ENCODE data around the gene TMEM255B.

The TMEM255B gene

GRCh38 chr13:113798200-113798811, 39.3 kb downstream of the TMEM255B start:
- TF ChIP-seq GATA1 (IDR thresholded peaks at IDR 0.05; ENCODE audit: low read depth, low read length): no peak
- TF ChIP-seq POLR2A (IDR thresholded peaks at IDR 0.05; ENCODE audit: low read length): no peak
- DNase-seq: no peak

DNA sequence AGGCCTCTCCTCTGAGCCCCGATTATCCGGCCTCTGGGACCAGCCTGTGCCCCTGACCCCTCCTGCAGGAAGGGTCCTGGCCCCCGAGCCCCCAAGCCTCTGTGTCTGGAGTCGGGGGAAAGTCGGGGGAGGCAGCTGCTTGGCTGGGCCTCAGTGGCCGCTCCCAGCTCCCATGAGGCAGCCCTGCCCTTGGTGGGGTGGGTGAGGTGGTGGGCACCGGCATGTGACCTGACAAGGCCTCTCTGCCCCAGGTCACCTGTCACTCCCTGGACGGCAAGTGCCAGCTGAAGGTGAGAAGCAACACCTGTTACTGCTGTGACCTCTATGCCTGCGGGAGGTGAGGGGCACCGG, 41.5 kb downstream of the TMEM255B start:
- no peak for TF ChIP-seq GATA1 (IDR thresholded peaks at IDR 0.05; ENCODE audit: low read depth, low read length)
- TF ChIP-seq POLR2A (IDR thresholded peaks at IDR 0.05; ENCODE audit: low read length): no peak
- DNase-seq: no peak

- no peak for DNase-seq
- TF ChIP-seq GATA1 (IDR thresholded peaks at IDR 0.05; ENCODE audit: low read depth, low read length): no peak
- no peak for TF ChIP-seq POLR2A (IDR thresholded peaks at IDR 0.05; ENCODE audit: low read length)
These were observed 42.4 kb downstream of the TMEM255B start for GRCh38 chr13:113801289-113801961.

DNA sequence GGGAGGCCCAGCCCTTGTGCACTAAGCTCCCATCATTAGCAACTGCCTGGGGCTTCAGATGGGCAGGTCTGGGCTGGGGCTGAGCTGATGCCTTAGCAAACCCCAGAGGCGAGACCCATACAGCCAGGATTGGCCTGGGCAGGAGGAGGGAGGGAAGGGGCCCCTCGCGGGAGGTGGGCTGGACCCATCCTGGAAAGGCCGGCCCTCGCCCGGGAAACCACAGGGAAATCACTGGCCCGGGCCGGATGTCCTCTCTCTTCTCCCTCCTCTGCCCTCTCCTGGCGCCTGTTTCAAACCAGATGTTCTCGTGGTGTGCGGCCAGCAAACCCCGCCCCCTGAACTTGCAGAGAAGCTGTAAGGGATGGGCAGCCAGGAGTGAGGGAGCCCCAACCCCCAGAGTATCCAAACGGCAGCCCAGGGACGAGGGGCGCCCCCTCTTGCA, 43.1 kb downstream of the TMEM255B start:
- no peak for DNase-seq
- TF ChIP-seq GATA1 (IDR thresholded peaks at IDR 0.05; ENCODE audit: low read depth, low read length) (no peak), POLR2A (IDR thresholded peaks at IDR 0.05; ENCODE audit: low read length) (no peak)

GRCh38 chr13:113802761-113803160, 43.7 kb downstream of the TMEM255B start:
- TF ChIP-seq POLR2A (IDR thresholded peaks at IDR 0.05; ENCODE audit: low read length): no peak
- no peak for TF ChIP-seq GATA1 (IDR thresholded peaks at IDR 0.05; ENCODE audit: low read depth, low read length)
- no peak for DNase-seq

- DNase-seq: no peak
- TF ChIP-seq POLR2A (IDR thresholded peaks at IDR 0.05; ENCODE audit: low read length) (no peak), GATA1 (IDR thresholded peaks at IDR 0.05; ENCODE audit: low read depth, low read length) (no peak)
These were observed 44.5 kb downstream of the TMEM255B start for GRCh38 chr13:113803409-113804016.

- TF ChIP-seq POLR2A (IDR thresholded peaks at IDR 0.05; ENCODE audit: low read length): no peak
- TF ChIP-seq GATA1 (IDR thresholded peaks at IDR 0.05; ENCODE audit: low read depth, low read length): no peak
- DNase-seq: no peak
These were observed 45.1 kb downstream of the TMEM255B start for GRCh38 chr13:113804017-113804702.

- TF ChIP-seq GATA1 (IDR thresholded peaks at IDR 0.05; ENCODE audit: low read depth, low read length) (no peak), POLR2A (IDR thresholded peaks at IDR 0.05; ENCODE audit: low read length) (no peak)
- DNase-seq: no peak
These were observed 45.8 kb downstream of the TMEM255B start for GRCh38 chr13:113804703-113805430.

GRCh38 chr13:113805431-113806103, 46.5 kb downstream of the TMEM255B start:
- no peak for DNase-seq
- TF ChIP-seq GATA1 (IDR thresholded peaks at IDR 0.05; ENCODE audit: low read depth, low read length): no peak
- no peak for TF ChIP-seq POLR2A (IDR thresholded peaks at IDR 0.05; ENCODE audit: low read length)

DNA sequence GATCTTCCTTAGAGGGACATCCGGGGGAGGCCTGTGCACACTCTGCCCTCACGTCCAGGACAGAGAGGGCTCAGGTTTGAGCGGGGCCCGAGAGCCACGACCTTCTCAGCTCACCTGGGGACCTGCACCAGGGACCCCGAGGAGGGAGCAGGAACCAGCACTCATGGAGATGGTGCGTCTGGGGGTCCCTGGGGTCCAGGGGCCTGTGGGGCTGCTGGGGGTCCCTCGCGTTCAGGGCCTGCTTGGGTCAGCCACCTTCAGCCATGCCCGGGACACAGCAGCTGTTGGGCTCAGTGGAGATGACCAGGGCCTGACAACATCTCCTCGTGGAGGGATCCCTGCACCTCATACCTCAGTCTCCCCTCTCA, 47.1 kb downstream of the TMEM255B start:
- no peak for DNase-seq
- TF ChIP-seq POLR2A (IDR thresholded peaks at IDR 0.05; ENCODE audit: low read length): no peak
- TF ChIP-seq GATA1 (IDR thresholded peaks at IDR 0.05; ENCODE audit: low read depth, low read length): no peak

DNA sequence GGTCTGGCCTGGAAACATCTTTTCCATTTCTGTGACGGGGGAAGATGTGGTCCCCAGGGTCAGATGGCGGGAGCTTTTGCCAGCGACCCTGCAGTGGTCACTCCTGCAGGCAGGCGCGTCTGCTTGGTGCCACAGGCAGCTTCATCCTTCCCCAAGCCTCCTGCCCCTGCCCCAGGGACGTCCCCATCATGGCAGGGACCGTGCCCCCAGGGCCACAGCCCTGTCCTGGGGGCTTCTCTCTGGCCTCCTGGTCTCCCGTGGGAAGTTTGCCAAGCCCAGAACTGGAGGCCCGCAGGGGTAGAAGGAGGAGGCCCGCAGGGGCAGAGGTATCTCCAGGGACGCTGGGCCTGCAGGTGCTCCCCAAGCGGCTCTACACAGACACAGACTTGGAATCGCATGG, 47.5 kb downstream of the TMEM255B start:
- no peak for DNase-seq
- TF ChIP-seq GATA1 (IDR thresholded peaks at IDR 0.05; ENCODE audit: low read depth, low read length) (no peak), POLR2A (IDR thresholded peaks at IDR 0.05; ENCODE audit: low read length) (no peak)

GRCh38 chr13:113808058-113808834, 49.2 kb downstream of the TMEM255B start:
- DNase-seq: no peak
- TF ChIP-seq POLR2A (IDR thresholded peaks at IDR 0.05; ENCODE audit: low read length) (no peak), GATA1 (IDR thresholded peaks at IDR 0.05; ENCODE audit: low read depth, low read length) (no peak)

- no peak for DNase-seq
- TF ChIP-seq GATA1 (IDR thresholded peaks at IDR 0.05; ENCODE audit: low read depth, low read length) (no peak), POLR2A (IDR thresholded peaks at IDR 0.05; ENCODE audit: low read length) (no peak)
These were observed 50.9 kb downstream of the TMEM255B start for GRCh38 chr13:113809934-113810333.
